Right kidney (tissue), 9 donors: ENCODE results near the gene CARHSP1.
"Not testable (repeated sequence)": the region's sequence is repeated elsewhere in the genome, so short reads cannot be mapped to it uniquely, and the experiment has no call there.

Source experiments
- DNase-seq: peaks from one replicate; pipeline ENCODE4 v3.0.0-alpha.2; 2016
- long read RNA-seq, 8 donors: transcript quantifications; one replicate each; lab custom pipeline, GENCODE V29; 2026

Gene CARHSP1
- long read RNA-seq, donor 1, transcript CARHSP1-201 (4 exons, 746 nt), result major isoform, 57 of 95 reads
- long read RNA-seq, donor 1, partial matches to known transcripts, result 34 of 95 reads
- long read RNA-seq, donor 1, other reads (novel, unspliced or antisense), result 0 of 95 reads
- long read RNA-seq, donor 2, transcript CARHSP1-201 (4 exons, 746 nt), result major isoform, 29 of 65 reads
- long read RNA-seq, donor 2, partial matches to known transcripts, result 36 of 65 reads
- long read RNA-seq, donor 2, other reads (novel, unspliced or antisense), result 0 of 65 reads
- long read RNA-seq, donor 3, transcript CARHSP1-201 (4 exons, 746 nt), result major isoform, 26 of 53 reads
- long read RNA-seq, donor 3, partial matches to known transcripts, result 25 of 53 reads
- long read RNA-seq, donor 3, other reads (novel, unspliced or antisense), result 0 of 53 reads
- long read RNA-seq, donor 4, transcript CARHSP1-201 (4 exons, 746 nt), result major isoform, 35 of 87 reads
- long read RNA-seq, donor 4, partial matches to known transcripts, result 50 of 87 reads
- long read RNA-seq, donor 4, other reads (novel, unspliced or antisense), result 0 of 87 reads
- long read RNA-seq, donor 5, transcript CARHSP1-201 (4 exons, 746 nt), result major isoform, 55 of 78 reads
- long read RNA-seq, donor 5, partial matches to known transcripts, result 20 of 78 reads
- long read RNA-seq, donor 5, other reads (novel, unspliced or antisense), result 0 of 78 reads
- long read RNA-seq, donor 6, transcript CARHSP1-201 (4 exons, 746 nt), result major isoform, 36 of 96 reads
- long read RNA-seq, donor 6, partial matches to known transcripts, result 58 of 96 reads
- long read RNA-seq, donor 6, other reads (novel, unspliced or antisense), result 0 of 96 reads
- long read RNA-seq, donor 7, result 0 reads
- long read RNA-seq, donor 8, transcript CARHSP1-201 (4 exons, 746 nt), result major isoform, 39 of 66 reads
- long read RNA-seq, donor 8, partial matches to known transcripts, result 25 of 66 reads
- long read RNA-seq, donor 8, other reads (novel, unspliced or antisense), result 0 of 66 reads

DNA sequence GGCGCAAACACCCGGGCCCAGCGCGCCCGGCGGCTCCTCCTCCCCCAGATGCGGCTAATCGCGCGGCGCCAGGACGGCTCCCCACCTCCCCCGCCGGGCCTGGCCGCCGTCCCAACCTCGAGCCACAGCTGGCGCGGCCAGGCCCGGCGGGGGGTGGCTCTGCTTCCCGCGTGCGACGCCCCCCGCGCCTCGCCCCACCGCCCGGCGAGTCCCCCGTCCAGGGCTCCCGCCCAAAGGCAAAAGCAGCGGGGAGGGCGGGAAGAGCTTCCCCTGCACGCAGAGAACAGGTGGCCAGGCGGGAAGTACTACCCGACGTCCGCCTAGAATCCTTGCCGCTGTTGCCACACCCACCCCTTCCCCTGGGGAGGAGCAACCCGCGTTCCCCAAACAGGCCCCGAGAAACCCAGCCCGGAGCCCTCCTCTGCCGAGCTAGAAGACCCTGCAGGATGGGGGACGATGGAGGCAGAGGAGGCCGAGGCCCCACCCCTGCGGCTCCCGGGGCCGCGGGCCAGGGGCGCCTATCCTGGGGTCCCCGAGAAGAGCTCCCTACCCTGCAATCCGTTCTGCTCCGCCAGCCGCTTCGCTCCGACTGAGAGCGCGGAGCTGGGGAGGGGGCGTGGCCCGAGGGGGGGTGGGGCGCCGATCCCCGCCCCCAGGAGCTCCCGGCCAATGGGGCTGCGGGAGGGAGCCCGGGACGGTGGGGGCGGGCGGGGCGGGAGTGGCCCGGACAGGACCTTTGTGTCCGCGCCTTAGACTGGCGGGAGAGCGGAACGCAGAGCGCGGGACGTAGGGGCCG lies at the start of gene CARHSP1:
Gene CARHSP1 (minus strand): TSS at position 591 of the 796 bp plus-strand sequence. CDS start 9,678 bp downstream, outside the sequence.
- DNase-seq, result peak; percentile 93

DNA sequence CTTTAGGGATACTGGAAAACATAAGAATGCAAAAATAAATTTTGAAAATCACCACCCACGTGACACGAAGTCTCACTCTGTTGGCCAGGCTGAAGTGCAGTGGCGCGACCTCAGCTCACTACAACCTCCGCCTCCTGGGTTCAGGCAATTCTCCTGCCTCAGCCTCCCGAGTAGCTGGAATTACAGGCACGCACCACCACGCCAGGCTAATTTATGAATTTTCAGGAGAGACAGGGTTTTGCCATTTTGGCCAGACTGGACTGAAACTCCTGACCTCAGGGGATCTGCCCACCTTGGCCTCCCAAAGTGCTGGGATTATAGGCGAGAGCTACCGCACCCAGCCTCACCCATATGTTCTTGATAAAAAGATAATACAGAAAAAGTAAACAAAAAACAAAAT lies 48.5 kb upstream of the CARHSP1 start:
- not testable (repeated sequence) for DNase-seq

DNA sequence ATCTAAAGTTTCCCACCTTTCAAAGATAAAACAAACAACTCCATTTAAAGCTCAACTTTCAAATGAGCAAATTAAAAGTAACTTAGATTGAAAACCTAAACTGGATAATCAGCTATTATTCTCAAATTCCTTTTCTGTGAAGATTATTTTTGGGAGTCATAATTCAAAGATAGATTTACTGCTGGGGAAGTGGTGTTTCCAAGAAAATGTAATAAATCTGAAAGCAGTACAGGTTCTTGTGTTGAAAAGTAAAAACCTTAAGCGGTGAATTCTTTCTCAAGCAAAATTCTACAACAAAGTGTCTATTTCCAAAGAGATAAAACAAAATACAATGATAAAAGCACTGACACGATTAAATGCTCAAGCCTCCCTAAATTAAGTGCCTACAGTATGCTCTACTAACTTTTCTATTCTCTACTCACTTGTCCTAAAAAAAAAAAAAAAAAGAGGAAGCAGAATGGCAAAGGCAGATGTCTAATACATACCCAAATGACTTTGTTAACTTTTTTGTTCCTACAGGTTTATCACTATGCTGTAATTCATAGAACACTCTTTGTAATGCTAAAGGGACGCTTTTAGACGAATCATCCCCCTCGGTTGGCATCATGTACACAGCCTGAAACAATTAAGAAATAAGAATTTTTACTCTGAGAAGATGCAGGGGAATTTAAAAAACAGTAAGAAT lies 47.9 kb upstream of the CARHSP1 start:
- DNase-seq, result no peak

DNA sequence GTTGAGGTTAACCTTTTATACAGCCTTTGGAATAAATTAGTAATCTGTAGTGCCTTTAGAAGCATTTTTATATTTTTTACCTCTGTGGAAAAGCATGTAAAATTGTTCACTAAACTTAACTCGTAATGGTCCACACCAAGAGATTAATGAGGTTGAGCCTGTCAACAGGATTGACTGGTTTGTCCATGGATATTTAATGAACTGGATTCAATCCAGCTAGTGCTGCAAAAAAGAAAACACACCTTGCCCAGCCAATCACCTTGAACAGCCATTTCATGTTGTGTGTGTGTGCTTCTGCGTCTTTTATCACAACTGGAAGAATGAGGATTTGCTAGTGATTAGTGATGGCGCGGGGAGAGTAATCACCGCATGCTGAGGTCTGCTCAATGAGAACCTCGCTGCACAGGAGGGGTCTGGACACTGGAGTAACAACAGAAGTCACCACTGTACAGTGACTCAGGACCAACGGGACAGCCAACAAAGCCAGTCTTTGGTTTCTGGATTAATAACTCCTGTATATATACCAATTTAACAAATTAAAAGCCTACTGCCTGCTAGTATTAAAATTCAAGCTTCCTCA lies 47.0 kb upstream of the CARHSP1 start:
- DNase-seq, result no peak

GRCh38 chr16:8914098-8914497 lies 45.3 kb upstream of the CARHSP1 start:
- no peak for DNase-seq

- no peak for DNase-seq
Observed at GRCh38 chr16:8912793-8913192, 44.0 kb upstream of the CARHSP1 start.

DNA sequence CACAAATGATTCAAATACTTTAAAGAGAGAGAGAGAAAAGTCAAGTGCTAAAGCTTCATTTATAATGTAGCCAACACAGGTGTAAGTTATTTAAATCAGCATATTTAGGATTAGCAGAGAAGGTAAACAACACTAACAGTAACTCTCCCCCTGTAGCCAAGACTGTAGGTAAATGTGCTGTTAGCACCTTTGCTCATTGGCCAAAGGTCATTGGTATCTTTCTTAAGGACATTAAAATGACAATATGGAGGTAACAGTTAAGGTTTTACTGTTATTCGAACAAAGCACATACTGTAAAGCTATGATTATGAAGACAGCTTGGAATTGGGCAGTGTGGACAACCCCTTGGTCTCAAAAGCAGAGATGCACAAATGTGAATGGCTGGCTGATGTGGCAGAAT lies 42.0 kb upstream of the CARHSP1 start:
- DNase-seq, result no peak

GRCh38 chr16:8908810-8909468 lies 40.1 kb upstream of the CARHSP1 start:
- DNase-seq, result no peak

DNA sequence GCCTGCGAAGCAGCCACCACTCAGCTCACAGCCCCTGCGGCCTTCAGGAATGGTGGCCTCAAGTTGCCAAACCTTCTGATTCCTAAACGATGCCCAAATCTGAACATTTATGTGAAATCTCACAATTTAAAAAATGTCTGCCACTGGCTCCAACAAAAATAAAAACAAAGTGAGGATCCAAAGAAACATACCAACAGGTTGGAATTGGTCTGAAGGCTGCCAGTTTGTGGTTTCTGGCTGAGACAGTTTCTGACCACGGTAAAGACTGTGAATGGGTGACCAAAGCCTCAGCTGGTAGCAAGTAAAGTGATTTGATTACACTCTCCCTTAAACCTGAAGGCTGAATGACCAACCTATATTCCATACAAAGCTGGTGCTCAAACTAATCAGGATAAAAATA lies 38.3 kb upstream of the CARHSP1 start:
- no peak for DNase-seq

DNA sequence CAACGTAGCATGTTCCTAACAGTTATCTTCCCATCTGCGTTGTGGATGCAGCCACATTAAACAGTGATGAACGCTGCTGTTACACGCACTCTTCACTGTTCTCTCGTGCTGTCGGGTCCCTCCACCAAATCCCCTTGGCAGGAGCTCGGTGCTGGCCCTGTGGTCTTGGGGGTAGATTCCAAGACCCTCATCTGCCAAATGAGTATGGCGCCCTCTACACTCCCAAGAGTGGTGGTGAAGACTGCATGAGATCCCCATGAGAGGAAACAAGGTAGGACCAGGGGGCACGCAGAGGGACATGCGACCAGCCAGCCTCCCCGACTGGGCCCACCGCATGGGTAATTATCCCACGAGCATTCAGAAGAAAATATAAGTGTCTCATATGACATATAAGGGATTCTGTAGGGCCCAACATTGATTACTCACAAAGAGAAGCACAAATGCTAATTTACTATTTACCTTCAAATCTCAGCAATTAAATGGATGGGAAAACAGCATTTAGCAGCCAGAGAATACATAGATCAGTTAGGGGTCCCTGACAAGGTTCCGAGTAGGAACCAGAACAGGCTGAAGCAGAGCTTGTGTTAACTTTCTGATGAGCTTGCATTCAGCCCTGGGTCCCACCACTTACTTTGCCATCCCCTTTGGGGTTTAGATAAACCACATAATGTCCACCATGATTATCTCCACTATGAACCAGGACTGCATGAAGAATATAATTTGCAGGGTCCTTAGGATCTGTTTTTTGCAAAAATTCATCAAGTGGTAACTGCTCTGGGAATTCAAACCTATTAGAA lies 37.2 kb upstream of the CARHSP1 start:
- DNase-seq, result no peak

GRCh38 chr16:8905168-8905762 lies 36.5 kb upstream of the CARHSP1 start:
- no peak for DNase-seq

DNA sequence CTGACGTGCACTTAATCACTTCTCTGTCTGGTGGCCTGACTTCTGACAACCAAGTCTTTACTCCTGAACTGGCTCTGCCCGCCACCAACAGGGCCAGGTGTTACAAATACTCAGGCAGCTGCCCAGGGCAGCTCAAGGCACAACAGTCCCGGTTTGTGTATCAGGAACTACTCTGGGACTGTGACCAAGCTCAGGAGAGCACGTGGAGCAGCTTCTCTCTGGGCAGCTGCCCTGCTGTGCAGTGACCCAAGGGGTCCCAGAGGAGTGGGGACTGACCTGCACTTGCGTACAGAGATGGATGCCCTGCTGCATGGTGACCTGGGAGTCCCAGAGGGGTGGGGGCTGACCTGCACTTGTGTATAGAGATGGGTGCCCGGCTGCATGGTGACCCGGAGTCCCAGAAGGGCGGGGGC lies 35.2 kb upstream of the CARHSP1 start:
- no peak for DNase-seq

GRCh38 chr16:8903004-8903403 lies 34.2 kb upstream of the CARHSP1 start:
- DNase-seq, result no peak

DNA sequence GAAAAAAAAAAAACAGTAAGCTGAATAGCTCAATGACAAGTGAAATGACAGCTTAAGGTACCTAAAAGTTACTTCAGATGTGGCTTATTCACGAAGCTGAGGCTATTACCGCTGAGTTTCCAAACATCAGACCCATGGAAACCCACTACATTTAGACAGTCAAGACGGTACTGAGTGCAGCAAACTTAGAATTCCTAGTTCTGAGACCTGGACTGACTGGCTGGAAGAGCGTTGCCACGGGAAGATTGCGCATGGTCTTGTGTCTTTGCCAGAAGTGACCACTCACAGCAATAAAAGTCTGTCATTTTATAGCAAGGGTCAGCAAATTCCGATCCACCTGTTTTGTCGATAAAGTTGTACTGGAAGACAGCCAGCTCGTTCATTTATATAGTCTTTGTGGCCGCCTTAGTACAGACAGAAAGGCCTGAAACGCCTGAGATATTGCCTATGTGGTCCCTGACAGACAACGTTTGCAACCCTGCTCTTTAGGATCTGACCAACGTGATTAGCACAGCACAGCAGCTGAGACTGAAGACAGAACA lies 32.6 kb upstream of the CARHSP1 start:
- DNase-seq, result no peak

DNA sequence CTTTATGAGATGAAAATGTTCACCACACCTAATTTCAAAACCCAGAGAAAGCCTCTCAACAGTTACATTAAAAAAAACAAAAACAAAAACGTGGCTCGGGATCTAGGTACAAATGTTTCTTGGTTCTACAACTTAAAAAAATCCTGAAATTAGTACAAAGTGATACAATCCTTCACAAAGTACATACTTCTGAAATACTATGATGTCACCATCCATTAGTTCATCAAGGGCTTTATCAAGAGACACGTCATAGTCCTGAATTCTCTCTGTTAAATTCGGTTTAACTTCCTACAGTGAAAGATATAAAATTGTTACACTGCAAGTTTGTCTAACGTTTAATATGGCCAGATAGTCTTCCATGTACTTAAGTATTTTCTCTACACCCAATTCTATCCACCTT lies 31.5 kb upstream of the CARHSP1 start:
- no peak for DNase-seq

DNA sequence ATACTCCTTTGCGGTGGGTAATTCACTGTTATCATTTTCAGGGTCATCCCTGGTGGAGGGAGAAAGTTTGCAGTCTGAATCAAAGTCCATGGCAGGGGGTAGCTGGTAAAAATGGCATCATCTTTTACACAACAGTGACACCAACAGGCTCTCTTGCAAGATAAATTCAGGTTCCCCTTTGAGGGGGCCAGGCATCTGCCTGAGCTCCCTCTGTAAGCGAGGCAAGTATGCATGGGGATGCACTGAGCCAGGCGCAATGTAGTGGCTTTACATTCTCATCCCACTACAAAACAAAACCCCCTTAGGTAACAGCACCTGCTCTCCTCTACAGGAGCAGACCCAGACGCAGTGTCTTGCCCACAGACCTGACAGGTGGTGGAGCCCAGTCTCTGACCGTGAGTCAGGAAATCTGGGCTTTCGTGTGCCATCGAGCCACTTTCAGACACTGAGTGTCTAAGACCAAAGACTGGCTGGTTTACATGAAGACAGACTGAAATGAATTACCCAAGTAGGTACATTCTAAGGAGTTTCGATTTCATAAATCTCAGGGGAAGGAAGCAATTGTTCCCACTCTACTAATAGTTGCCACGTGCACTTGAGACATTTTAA lies 31.0 kb upstream of the CARHSP1 start:
- DNase-seq, result no peak

DNA sequence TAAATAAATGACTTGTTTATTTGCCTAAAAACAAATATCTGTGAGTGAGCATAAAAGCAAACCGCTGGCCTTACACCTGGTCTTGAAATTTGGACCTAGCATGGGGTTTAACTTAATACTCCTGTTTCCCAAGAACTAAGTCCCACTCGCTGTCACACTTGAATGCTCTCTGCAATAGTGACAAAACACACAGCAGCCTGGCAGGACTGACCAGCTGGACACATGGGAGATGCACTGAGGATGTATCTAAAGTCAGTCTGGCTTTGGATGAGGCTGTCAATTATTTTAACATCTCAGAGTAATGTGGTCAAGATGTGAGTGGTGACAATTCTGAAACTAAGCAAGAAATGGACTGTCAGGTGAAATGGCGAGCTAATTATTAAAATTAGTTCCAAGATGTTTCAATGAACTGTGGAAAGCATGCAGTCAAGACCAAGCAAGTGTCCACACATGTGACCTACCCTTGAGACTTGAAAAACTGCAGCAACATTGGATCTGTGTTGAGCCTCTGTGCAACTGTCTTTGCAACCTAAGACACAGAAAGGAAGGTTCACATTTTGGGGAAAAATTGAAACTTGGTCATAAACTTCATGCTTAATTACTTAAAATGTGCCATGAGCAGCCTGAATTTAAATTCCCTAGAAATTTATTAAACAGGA lies 30.0 kb upstream of the CARHSP1 start:
- no peak for DNase-seq

DNA sequence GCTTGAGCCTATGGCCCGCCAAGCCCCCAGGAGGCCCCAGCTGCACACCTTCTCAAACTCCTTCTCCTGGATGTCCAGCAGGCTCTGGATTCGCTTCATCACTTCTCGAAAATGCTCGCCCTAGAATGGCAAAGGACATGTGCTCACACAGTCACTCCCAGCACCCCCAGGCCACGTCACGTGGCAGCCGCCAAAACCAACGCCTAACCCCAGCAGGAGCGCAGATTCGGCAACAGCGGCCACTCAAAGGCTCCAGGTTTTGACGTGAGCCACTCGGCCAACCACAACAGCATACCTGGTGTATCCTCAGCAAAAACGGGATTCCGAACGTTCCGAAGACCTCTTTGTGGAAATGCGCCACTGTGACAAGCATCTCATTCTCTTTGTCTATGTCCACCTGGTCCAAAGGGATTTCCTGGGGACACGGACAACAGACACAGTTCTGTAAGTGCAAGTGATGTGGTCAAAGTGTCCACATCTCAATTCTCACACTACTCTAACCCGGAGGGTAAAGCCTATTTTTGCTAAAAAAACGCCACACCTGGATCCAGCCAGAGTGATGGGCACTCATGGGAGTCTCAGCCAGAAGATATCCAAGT lies 26.0 kb upstream of the CARHSP1 start:
- DNase-seq, result no peak
